Measurements from ENCODE around the gene INSIG2.

DNA sequence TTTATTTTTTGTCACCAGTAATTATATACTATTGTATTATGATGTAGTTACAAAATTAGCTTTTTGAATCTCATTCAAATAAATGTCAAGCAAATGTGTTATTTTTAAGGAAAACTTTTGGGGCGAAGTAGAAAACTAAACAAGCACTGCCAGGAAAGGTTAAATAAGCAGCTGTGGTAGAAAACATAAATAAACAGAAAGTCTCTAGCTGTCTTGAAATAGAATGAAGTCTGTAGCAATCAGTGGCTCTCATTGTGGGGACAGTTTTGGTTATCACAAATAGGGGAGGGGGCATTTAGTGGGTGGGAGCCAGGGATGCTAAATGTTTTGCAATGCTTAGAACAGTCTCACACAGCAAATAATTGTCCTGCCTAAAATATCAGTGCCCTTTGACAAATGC lies 3.4 kb downstream of the INSIG2 start:
- TF ChIP-seq POLR2A (IDR thresholded peaks at IDR 0.05; ENCODE audit: low read length) (no peak), GATA1 (IDR thresholded peaks at IDR 0.05; ENCODE audit: low read depth, low read length) (no peak)

Measured in erythroblast (primary cell).